DMS53 treated with DMSO at 0.1 percent for 48 hours (cell line): ENCODE results near the gene GPD2.

Source experiments
- DNase-seq: peaks from one replicate; lab custom pipeline; 2025; ENCODE audit not compliant: unreplicated experiment; lab: John Stamatoyannopoulos, UW

The GPD2 gene

DNA sequence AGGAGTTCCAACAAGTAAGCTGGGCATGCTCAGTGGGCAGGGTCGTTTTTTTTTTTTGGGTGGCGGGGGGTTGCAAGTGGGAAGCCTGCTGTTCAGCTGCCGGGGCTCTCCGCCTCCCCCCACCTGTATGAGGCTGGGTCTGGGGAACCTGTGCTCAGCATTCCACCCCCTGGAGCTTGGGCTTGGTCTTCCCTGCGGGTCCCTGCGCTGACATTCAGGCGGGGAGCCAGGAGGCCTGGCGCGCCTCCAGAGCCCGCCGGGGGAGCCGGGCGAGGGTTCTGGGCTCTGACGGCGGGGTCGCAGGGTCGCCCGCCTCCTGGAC is 822 bp upstream of the GPD2 start:
- DNase-seq, result no peak

DNA sequence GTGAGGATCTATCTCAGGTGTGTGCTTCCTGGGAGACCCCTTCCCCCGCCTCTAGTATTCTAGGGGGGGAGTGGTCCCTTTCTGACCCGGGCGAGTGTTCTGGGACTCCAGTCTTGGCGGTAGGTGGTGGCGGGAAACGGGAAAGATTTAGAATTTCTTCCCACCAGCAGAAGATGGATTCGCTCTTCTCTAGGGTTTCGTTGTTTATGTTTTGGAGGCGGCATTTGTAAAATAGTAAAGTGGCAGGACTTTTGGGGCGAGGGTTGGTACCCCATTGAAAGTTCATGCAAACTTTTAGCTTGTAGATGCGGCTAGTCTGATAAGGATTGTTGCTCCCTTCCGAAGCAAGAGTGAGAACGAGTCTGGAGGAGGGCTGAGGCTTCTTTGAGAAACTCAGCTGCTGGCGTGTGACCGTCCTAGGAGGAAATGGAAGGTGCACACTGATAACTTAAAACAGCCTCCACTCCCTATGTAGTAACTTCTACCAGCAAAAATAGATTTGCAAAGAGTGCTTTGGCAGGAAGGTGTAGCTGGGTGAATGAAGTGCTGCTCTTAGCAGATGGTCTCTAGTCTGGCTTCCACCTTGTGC is 412 bp downstream of the GPD2 start:
- no peak for DNase-seq

DNA sequence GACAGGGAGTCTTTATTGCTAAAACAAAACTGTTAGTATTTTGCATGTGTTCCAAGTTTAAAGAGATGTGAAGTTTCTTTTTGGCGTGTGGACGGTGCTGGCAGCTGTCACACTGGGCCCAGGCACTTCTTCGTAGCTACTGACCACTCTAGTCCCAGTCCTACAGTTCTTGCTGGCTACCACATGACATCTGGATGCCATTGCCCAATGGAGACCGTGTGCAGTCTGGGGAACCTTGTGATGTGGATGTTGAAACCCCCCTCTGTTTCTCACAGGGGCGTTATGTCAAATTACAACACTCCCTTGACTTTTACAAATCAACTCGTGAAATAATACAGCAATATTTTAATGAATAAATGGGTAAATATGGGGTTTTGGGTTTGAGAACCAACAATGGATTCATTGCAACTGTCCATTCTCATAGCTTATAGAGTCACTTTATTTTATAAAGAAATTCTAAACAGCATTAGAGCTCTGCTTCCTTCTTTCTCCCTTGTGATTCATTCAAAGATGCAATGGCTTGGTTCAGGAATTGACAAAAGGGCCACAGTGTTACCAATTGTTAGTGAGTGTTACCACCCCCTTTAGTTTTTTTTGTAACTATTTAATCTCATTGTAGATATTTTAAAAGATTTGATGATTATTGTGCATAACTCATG is 1.2 kb downstream of the GPD2 start:
- DNase-seq, result no peak

DNA sequence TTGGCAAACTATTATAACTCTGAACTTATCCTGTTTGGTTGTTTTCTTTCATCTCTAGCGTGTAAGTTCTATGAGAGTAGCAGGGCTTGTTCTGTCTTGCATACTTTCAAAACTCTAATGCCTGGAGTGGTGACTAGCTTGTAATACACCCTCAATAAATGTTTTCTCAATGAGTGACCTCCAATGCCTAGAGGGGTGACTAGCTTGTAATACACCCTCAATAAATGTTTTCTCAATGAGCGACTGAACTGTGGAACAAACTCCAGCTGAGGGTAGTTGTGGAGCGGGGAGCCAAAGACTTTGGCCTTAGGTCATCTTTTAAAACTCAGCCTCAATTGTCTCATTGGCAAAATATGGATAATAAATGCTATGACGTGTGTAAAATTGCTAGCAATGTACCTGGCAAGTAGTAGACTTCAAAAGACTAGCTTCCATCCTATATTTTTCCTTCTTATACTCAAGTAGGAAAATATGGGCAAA is 1.8 kb downstream of the GPD2 start:
- DNase-seq, result no peak

DNA sequence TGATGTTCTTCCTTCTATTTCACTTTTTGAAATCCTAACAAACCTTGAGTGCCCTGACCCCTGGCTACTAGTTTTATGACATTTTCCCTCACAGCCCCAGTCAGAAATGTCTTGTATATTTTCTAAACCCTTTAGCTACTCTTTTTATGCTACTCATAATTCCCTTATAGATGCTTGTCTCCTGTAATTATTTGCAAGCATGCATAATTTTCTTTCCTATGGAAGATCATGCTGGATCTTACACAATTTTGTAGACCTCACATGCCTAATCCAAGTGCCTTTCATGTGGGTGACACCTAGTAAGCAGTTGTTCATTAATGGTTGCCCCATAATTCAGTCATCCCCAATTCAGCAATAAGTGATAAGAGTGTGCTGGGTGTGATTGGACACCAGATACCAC is 6.9 kb downstream of the GPD2 start:
- DNase-seq, result no peak

DNA sequence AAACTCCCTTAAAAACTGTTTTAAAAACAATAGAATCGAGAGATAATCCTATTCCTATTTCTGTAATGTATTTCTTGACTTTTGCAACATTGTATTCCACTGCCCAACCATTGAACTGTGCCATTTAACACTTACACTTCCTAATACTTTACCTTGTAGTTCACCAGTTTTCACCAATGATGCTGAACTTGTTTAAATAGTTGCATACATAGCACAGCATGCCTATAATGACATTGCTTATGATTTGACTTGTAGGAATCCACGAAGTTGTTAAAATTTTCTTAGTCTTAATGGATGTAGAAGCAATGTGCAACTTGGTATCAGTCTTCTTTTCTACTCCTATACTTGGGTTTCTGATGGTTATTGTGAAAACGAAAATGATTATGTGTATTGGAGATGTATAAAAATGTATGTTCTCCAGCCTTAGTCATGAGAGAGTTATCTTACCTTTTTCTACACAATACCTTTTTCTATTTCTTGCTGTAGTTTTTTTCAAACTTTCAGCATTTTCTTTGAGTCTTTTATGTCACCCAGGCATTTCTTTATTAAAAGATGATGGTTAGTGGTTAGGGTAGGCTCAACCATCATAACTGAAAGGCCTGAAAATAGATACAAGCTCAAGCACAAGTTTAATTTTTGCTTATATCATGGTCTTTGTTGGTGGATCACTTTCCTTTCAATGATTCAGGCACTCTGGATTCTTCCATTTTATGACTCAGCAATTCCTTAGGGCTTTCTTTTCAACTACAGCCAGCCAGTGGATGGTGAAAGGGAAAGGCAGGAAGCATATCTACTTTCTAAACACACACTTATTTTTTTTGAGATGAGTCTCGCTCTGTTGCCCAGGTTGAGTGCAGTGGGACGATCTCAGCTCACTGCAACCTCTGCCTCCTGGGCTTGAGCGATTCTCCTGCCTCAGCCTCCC is 9.4 kb downstream of the GPD2 start:
- no peak for DNase-seq

DNA sequence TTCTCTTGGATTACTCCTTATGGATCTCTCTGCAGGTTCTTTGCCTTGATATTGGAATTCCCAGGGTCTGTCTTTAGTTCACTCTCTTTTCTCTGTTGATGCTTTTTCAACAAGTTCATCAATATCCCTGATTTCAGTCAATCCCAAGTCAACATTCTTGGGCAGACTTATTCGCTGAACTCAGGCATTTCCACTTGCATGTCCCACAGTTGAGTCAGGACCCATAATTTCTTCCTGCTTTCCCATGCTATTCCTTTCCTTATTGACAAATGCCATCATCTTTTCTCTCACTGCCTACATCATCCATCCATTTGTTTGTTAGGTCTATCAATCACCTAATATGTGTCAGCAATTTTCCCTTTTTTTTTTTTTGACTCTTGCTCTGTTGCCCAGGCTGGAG is 11.6 kb downstream of the GPD2 start:
- no peak for DNase-seq

DNA sequence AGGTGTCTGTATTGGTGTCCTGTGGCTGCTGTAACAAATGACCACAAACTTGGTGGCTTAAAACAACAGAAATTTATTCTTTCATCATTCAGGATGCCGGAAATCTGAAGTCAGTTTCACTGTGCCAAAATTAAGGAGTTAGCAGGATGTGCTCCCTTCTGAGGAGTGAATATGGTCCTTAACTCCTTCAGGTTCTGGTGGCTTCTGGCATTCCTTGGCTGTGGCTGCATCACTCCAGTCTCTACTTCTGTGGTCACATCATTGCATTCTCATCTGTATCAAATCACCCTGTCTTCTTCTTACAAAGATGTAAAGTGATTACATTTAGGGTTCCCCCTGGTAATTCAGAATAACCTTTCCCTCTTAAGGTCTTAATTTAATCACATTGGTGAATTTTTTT is 12.6 kb downstream of the GPD2 start:
- DNase-seq, result no peak

DNA sequence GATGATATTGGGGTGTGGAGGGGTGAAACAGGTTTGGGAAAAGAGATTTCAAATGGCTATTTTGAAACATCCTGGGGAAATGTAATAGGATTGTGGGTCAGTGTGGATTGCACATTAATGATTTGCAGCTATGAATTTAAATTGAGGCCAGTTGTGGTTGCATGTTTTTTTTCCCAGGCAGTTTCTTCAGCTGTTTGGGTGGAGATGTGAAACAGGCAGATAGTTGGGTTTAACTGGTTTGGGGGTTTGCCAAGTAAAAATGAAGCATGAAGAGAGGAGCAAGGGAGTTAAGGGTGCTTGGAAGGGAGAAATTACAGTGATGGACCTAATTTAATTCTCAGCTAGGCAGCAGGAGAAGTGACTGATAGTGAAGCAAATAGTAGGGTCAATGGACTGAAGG is 16.8 kb downstream of the GPD2 start:
- no peak for DNase-seq

DNA sequence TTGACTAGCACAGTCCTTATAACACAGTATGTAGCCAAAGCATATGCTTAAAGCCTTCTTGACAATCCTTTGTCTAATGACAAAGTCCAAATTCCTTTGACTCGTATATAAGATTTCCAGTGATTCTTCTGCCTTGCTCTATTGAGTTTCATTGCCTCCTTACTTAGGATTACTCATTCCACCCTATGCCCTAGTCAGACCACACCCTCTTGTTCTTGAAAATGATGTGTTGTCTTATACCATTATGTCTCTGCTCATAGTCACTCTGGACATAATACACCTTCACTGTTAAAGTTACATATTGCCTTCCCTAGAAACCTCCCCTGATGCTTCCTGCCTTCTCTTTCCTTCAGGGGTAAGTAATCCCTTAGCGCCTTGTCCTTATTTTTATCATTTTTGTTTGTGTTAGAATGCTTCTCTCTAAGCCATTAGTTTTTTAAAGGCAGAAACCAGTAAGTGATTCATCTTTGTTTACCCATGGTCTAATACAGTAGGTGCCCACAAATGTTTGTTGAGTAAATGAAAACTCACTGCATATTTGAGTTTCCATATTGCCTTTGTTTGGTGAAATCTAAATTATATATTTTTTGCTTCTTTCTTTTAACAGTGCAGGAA is 19.3 kb downstream of the GPD2 start:
- DNase-seq, result peak; percentile 70

DNA sequence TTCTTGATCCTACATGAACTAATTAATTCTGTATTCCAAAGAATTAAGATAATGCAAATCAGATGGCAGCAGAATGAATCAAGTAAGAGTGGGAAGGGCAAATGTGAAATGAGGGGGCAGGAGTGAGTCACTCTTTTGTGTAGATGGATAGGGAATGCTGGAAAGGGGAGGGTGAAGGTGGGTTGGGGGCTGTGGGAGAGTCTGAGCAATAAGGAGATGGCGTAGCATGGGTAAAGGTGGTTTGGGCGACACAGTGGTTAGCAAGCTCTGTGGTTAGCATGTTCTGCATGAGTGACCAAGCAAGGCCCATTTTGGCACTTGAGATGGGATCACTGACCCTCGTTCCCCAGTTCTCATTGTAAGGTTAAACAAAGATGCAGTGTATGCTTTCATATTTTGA is 20.4 kb downstream of the GPD2 start:
- no peak for DNase-seq

DNA sequence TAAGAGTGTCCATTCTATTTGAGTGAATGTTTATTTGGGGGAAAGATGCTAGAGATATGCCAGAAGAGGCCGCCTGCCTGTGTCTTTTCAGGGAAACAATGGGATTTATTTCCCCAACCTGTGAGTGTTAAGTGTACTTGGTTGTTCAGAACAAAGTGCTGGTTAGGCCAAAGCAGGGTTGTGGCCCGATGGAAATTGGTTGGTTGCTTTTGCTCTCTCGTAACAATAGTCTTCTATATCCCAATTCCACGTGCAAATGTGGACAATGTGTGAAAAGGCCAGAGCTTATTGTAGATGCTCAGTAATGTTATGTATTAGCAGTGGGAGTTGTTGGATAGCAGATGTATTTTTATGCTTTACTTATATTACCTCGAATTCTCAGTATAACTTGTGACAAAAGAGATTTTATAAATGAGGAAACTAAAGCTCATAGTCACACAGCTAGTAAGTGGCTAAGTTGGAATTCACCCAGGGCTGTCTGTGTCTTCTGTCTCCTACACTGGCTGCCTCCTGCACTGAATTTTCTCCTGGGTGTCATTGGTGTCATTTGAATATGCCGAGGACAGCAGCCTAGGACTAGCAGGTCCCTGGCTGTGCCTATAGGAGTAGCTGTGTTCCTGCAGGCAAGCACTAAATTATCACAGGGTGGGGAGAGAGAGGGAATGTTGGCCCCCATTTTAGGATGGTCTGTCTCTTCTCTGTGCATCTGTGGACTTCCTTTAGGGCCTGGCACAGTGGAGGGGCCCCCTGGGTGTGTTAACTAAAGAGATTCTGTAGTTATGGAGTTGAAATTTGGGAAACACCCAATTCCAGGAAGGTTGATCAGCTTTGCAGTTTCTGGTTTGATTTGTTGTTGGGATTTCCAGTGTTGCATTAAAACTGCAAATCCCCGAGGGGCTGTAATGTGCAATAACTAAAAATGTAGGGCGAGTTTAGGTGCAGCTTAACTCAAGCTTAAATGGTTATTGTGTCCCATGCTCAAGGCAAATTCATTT is 21.6 kb downstream of the GPD2 start:
- no peak for DNase-seq

DNA sequence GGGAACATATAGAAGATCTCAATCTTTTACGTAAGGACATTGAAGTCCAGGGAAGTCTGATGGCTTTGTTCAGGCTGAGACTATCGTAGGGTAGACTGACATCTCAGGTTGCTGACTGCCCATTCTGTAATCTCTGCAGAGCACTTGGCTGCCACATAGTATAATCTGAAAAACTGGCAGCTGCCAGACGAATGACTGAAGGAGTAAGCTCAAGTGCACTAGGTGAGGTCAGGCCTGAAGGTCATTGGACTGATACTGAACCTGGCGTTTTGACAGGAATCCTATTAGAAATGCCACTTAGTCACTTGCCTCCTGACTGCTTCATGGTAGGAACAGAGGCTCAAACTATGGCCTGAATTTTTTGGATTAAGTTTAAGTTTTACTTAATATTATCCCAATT is 23.5 kb downstream of the GPD2 start:
- DNase-seq, result no peak

DNA sequence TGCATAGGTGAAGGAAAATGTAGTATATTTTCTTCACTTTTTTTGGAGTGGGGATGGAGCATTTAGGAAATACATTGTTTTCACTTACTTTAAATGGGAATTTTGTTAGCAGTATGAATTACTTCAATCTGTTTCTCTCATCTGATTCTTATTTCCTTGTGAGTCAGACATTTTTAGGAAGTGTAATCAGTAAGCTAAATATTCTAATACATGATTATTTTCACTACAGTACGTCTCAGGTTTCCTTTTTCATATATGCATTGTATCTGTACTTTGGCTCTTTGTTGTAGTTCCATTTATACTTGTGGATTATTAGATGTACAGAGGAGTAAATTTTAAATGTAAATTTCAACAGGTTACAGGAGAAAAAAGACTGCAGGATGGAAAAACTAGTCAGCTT is 27.9 kb downstream of the GPD2 start:
- no peak for DNase-seq

DNA sequence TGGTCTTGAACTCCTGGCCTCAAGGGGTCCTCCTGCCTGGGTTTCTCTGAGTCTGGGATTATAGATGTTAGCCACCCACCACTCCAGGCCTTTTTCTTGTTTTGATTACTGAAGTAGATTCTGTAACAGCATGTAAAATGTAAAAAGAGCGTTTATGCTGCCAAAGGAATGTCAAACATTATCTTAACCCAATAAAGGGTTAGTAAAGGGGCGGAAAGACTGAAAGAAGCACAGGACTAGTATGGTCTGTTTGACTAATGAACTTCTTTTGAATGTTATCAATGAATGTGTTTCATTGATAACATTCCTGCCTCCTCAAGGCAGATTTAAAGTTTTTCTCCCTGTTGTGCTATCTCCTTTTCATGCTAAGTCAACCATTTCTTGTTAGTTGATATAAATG is 29.4 kb downstream of the GPD2 start:
- DNase-seq, result no peak

DNA sequence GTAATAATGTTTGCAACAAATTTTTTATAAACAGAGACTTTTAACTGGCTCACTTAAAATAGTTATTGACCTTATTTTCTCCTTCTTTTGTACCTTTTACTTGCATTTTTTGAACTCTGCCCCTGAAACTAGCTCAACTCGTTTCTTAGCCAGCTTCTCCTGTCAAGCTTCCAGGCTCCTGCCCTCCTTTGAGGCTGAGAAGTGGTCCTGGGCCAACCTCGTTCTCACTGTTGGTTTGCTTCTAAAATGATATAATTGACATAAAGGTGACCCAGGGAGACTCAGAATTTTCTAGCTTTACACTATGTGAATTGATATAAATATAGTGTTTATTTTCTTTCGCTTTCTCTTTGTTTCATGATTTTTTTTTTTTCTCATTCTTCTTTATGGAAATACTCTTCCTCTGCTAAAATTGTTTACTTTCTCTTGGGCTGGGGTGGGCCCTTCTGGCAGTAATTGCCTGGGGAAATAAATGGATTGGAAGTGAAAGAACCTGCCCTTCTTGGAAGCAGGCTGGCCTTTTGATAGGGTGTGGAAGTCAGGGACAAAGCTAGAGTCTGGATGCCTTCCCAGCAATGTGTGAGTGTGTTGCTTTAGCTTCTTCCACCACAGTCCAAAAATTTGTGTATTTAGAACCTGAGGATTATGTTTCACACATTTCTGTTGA is 30.7 kb downstream of the GPD2 start:
- no peak for DNase-seq

DNA sequence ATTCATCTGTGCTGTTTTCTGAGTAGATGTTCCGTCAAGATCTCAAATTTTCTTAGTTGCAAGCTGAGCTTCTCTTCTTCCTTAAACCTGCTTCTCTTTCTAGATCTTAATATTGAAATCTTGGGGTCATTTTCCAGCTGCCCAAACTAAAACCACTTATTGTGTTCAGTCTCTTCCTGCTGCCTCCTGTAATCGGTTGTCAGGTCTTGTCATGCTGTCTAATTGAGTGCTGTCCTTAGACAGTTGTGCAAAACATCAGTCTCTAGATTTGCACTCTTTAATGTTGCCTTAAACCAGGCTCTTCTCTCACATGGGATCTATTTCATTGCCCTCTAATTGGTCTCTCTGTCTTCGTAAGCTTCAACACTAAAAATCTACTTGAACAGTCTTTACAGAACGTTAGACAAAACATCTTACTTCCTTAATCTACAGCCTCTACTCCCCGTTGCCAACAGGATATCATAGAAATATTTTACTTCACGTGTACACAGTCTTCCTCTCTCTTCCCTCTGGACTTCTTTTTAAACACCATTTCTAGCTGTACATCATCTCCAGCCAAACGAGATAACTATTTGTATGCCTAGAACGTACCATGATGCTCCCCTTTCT is 34.9 kb downstream of the GPD2 start:
- DNase-seq, result no peak

DNA sequence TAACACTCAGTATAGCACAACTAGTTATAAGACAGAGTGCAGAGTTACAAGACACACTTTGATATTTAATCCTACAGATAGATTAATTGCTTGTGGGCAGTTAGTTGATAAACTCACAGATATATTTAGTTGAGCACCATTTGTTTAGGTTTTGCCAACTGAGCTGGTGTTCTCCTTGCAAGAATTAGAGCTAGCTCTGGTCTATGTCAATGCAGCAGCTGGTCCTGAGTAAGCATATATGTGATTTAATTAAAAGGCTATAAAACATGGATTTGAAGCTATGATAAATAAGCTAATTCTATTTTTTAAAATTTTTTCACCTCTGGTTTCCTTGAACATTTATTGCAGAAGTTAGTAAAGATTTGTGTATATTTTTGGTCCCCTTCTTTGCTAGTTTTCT is 35.6 kb downstream of the GPD2 start:
- DNase-seq, result no peak

DNA sequence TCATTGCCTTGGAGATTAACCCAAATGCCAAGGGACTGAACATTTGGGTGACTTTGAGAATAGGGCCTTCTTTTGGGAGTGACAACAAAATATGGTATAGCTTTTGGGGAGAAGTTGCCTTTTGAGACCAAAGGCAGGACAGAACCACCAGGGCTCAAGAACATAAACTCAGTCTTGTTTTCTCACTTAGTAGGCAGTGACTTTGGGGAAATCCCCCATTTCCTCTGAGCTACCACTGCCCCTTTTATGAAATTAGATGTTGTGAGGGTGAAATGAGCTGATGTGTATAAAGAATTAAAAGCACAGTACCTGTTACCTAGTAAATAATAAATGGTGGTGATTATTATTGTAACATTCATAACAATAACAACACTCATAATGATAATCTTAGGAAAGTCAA is 36.5 kb downstream of the GPD2 start:
- no peak for DNase-seq

DNA sequence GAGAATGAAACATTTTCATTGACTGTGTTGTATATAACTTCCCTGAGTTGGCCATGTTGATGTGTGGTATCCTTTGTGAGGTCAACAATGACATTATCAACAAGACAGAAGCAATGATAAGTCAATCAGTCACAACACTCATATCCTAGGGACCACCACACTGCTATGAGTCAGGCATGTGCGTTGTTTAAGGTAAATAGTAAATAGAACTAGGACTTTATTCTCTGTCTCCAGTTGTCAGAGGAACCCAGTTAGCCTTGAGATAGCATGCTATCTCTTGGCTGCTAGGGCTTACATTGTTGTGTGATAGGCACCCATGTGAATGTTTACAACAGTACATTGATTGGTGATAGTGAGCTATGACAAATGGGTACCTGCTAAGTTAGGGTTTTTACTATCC is 37.3 kb downstream of the GPD2 start:
- no peak for DNase-seq
